ENCODE data around the gene MRPL50. TPM values are rescaled to one million over a fixed set of nuclear protein-coding genes. Genes with fewer than 3 reads are reported as not detected.

The MRPL50 gene
- total and polyA plus RNA-seq, 4 experiments from 2014 or later, result 18.6 to 23.0 (median 20.9) TPM

- H3K27ac Mint-ChIP-seq, result no peak overlapping the region
- no peaks in the 10 kb centered on the region for H3K27me3 ChIP-seq (ENCODE audit: insufficient read depth, low read length)
- ChIA-PET POLR2A (ENCODE audit: partially characterized antibody) (no interaction called here), CTCF (ENCODE audit: partially characterized antibody) (interaction anchor here (1.0 kb wide), 1 partner anchor 11 kb away, joined by 3 read pairs; no protein-coding TSS in a partner anchor)
- H3K27me3 Mint-ChIP-seq, result peaks cover 1 to 6% of the 10 kb centered on the region in 2 donors
- no peaks in the 10 kb centered on the region for H3K4me1 Mint-ChIP-seq
- no peaks in the 10 kb centered on the region for H3K4me1 ChIP-seq (ENCODE audit: insufficient read depth, low read length)
- H3K9me3 ChIP-seq (ENCODE audit: control insufficient read depth in 1 of 2, low read length in 2 of 2), result no peaks in the 10 kb centered on the region
- H3K9me3 Mint-ChIP-seq, result peaks cover 0 to 29% (median 20%) of the 10 kb centered on the region in 8 donors
- peaks cover 6 to 11% of the 10 kb centered on the region in 2 donors for H3K36me3 Mint-ChIP-seq
- no peak for DNase-seq
- no peak overlapping the region for H3K27ac ChIP-seq (ENCODE audit: low read depth, low read length)
- intact Hi-C loops (cut with micrococcal nuclease), result no loop called here
- no peaks in the 10 kb centered on the region for H3K36me3 ChIP-seq (ENCODE audit: insufficient read depth, low read length)
- no peak overlapping the region for H3K4me3 ChIP-seq (ENCODE audit: low read length in 2 of 2)
- no peak overlapping the region for H3K4me3 Mint-ChIP-seq
Observed at GRCh38 chr9:101381118-101381517, 17.3 kb downstream of the MRPL50 start.

GRCh38 chr9:101380295-101380694 is 18.1 kb downstream of the MRPL50 start:
- ChIA-PET POLR2A (ENCODE audit: partially characterized antibody) (no interaction called here), CTCF (ENCODE audit: partially characterized antibody) (interaction anchor here (1.0 kb wide), 1 partner anchor 10 kb away, joined by 3 read pairs; no protein-coding TSS in a partner anchor)
- H3K4me1 ChIP-seq (ENCODE audit: insufficient read depth, low read length), result no peaks in the 10 kb centered on the region
- Mint-ChIP-seq H3K9me3 (peaks cover 0 to 28% (median 17%) of the 10 kb centered on the region in 8 donors), H3K4me3 (peak overlapping the region in 1 of 8 donors; percentile 41), H3K27ac (no peak overlapping the region), H3K27me3 (peaks cover 4 to 9% of the 10 kb centered on the region in 2 donors), H3K4me1 (no peaks in the 10 kb centered on the region), H3K36me3 (peaks cover 6 to 8% of the 10 kb centered on the region in 2 donors)
- H3K27ac ChIP-seq (ENCODE audit: low read depth, low read length), result no peak overlapping the region
- H3K27me3 ChIP-seq (ENCODE audit: insufficient read depth, low read length), result no peaks in the 10 kb centered on the region
- H3K9me3 ChIP-seq (ENCODE audit: control insufficient read depth in 1 of 2, low read length in 2 of 2), result no peaks in the 10 kb centered on the region
- H3K36me3 ChIP-seq (ENCODE audit: insufficient read depth, low read length), result no peaks in the 10 kb centered on the region
- no peak overlapping the region for H3K4me3 ChIP-seq (ENCODE audit: low read length in 2 of 2)
- no peak for DNase-seq
- intact Hi-C loops (cut with micrococcal nuclease), result no loop called here

- peak in 1 of 5 donors; percentile 28 for DNase-seq
- H3K36me3 Mint-ChIP-seq, result peaks cover 0 to 2% of the 10 kb centered on the region in 2 donors
- intact Hi-C loops (cut with micrococcal nuclease), result no loop called here
- H3K9me3 Mint-ChIP-seq, result peaks cover 0 to 17% (median 9%) of the 10 kb centered on the region in 8 donors
- ChIA-PET CTCF (ENCODE audit: partially characterized antibody) (no interaction called here), POLR2A (ENCODE audit: partially characterized antibody) (no interaction called here)
- H3K27ac Mint-ChIP-seq, result no peak overlapping the region
- no peaks in the 10 kb centered on the region for H3K4me1 Mint-ChIP-seq
- no peak overlapping the region for H3K4me3 ChIP-seq (ENCODE audit: low read length in 2 of 2)
- no peak overlapping the region for H3K4me3 Mint-ChIP-seq
- H3K9me3 ChIP-seq (ENCODE audit: control insufficient read depth in 1 of 2, low read length in 2 of 2), result no peaks in the 10 kb centered on the region
- no peaks in the 10 kb centered on the region for H3K36me3 ChIP-seq (ENCODE audit: insufficient read depth, low read length)
- no peaks in the 10 kb centered on the region for H3K27me3 ChIP-seq (ENCODE audit: insufficient read depth, low read length)
- H3K27me3 Mint-ChIP-seq, result peaks cover 9 to 13% of the 10 kb centered on the region in 2 donors
- H3K4me1 ChIP-seq (ENCODE audit: insufficient read depth, low read length), result no peaks in the 10 kb centered on the region
- no peak overlapping the region for H3K27ac ChIP-seq (ENCODE audit: low read depth, low read length)
Observed at GRCh38 chr9:101376111-101376848, 22.1 kb downstream of the MRPL50 start.

- DNase-seq, result no peak
- Mint-ChIP-seq H3K27ac (no peak overlapping the region), H3K36me3 (peaks cover 0 to 2% of the 10 kb centered on the region in 2 donors), H3K9me3 (peaks cover 0 to 17% (median 9%) of the 10 kb centered on the region in 8 donors), H3K27me3 (peaks cover 9 to 13% of the 10 kb centered on the region in 2 donors), H3K4me1 (no peaks in the 10 kb centered on the region), H3K4me3 (no peak overlapping the region)
- no peaks in the 10 kb centered on the region for H3K36me3 ChIP-seq (ENCODE audit: insufficient read depth, low read length)
- H3K27ac ChIP-seq (ENCODE audit: low read depth, low read length), result no peak overlapping the region
- CTCF ChIA-PET (ENCODE audit: partially characterized antibody), result no interaction called here
- POLR2A ChIA-PET (ENCODE audit: partially characterized antibody), result no interaction called here
- no peak overlapping the region for H3K4me3 ChIP-seq (ENCODE audit: low read length in 2 of 2)
- H3K4me1 ChIP-seq (ENCODE audit: insufficient read depth, low read length), result no peaks in the 10 kb centered on the region
- H3K27me3 ChIP-seq (ENCODE audit: insufficient read depth, low read length), result no peaks in the 10 kb centered on the region
- no peaks in the 10 kb centered on the region for H3K9me3 ChIP-seq (ENCODE audit: control insufficient read depth in 1 of 2, low read length in 2 of 2)
- intact Hi-C loops (cut with micrococcal nuclease), result no loop called here
Observed at GRCh38 chr9:101375546-101375945, 22.9 kb downstream of the MRPL50 start.

- DNase-seq, result no peak
- ChIA-PET CTCF (ENCODE audit: partially characterized antibody) (interaction anchor here (1.6 kb wide), 1 partner anchor 15 kb away, joined by 4 read pairs; no protein-coding TSS in a partner anchor), POLR2A (ENCODE audit: partially characterized antibody) (no interaction called here)
- Mint-ChIP-seq H3K4me3 (no peak overlapping the region), H3K9me3 (peaks cover 0 to 8% (median under 1%) of the 10 kb centered on the region in 8 donors), H3K27ac (no peak overlapping the region), H3K36me3 (peaks cover 0 to 2% of the 10 kb centered on the region in 2 donors), H3K27me3 (peaks cover 9 to 11% of the 10 kb centered on the region in 2 donors), H3K4me1 (no peaks in the 10 kb centered on the region)
- Histone ChIP-seq H3K36me3 (ENCODE audit: insufficient read depth, low read length) (no peaks in the 10 kb centered on the region), H3K27me3 (ENCODE audit: insufficient read depth, low read length) (no peaks in the 10 kb centered on the region), H3K9me3 (ENCODE audit: control insufficient read depth in 1 of 2, low read length in 2 of 2) (no peaks in the 10 kb centered on the region), H3K27ac (ENCODE audit: low read depth, low read length) (no peak overlapping the region), H3K4me3 (ENCODE audit: low read length in 2 of 2) (no peak overlapping the region), H3K4me1 (ENCODE audit: insufficient read depth, low read length) (no peaks in the 10 kb centered on the region)
- intact Hi-C loops (cut with micrococcal nuclease), result no loop called here
Observed at GRCh38 chr9:101372327-101373118, 25.9 kb downstream of the MRPL50 start.

GRCh38 chr9:101371813-101372212 is 26.6 kb downstream of the MRPL50 start:
- ChIA-PET POLR2A (ENCODE audit: partially characterized antibody) (no interaction called here), CTCF (ENCODE audit: partially characterized antibody) (interaction anchor here (1.6 kb wide), 1 partner anchor 16 kb away, joined by 4 read pairs; no protein-coding TSS in a partner anchor)
- Mint-ChIP-seq H3K9me3 (peaks cover 0 to 4% (median 0%) of the 10 kb centered on the region in 8 donors), H3K27ac (no peak overlapping the region), H3K27me3 (peaks cover 9 to 11% of the 10 kb centered on the region in 2 donors), H3K4me3 (no peak overlapping the region), H3K36me3 (peaks cover 0 to 2% of the 10 kb centered on the region in 2 donors), H3K4me1 (no peaks in the 10 kb centered on the region)
- intact Hi-C loops (cut with micrococcal nuclease), result no loop called here
- Histone ChIP-seq H3K4me3 (ENCODE audit: low read length in 2 of 2) (no peak overlapping the region), H3K4me1 (ENCODE audit: insufficient read depth, low read length) (no peaks in the 10 kb centered on the region), H3K9me3 (ENCODE audit: control insufficient read depth in 1 of 2, low read length in 2 of 2) (no peaks in the 10 kb centered on the region), H3K36me3 (ENCODE audit: insufficient read depth, low read length) (no peaks in the 10 kb centered on the region), H3K27me3 (ENCODE audit: insufficient read depth, low read length) (no peaks in the 10 kb centered on the region), H3K27ac (ENCODE audit: low read depth, low read length) (no peak overlapping the region)
- DNase-seq, result no peak

GRCh38 chr9:101369884-101370531 is 28.4 kb downstream of the MRPL50 start:
- Mint-ChIP-seq H3K36me3 (no peaks in the 10 kb centered on the region), H3K27ac (no peak overlapping the region), H3K4me3 (no peak overlapping the region), H3K4me1 (no peaks in the 10 kb centered on the region), H3K9me3 (no peaks in the 10 kb centered on the region), H3K27me3 (peaks cover 3% of the 10 kb centered on the region in 2 donors)
- H3K27me3 ChIP-seq (ENCODE audit: insufficient read depth, low read length), result no peaks in the 10 kb centered on the region
- ChIA-PET CTCF (ENCODE audit: partially characterized antibody) (interaction anchor here (1.1 kb wide), 1 partner anchor 10 kb away, joined by 3 read pairs; no protein-coding TSS in a partner anchor), POLR2A (ENCODE audit: partially characterized antibody) (no interaction called here)
- H3K27ac ChIP-seq (ENCODE audit: low read depth, low read length), result no peak overlapping the region
- H3K4me1 ChIP-seq (ENCODE audit: insufficient read depth, low read length), result no peaks in the 10 kb centered on the region
- no peaks in the 10 kb centered on the region for H3K36me3 ChIP-seq (ENCODE audit: insufficient read depth, low read length)
- H3K9me3 ChIP-seq (ENCODE audit: control insufficient read depth in 1 of 2, low read length in 2 of 2), result no peaks in the 10 kb centered on the region
- no peak overlapping the region for H3K4me3 ChIP-seq (ENCODE audit: low read length in 2 of 2)
- intact Hi-C loops (cut with micrococcal nuclease), result no loop called here
- DNase-seq, result no peak

Data from CD4-positive, alpha-beta memory T cell (primary cell).